Mesothelial cell of epicardium (in vitro differentiated cells): ENCODE measurements around the gene ASIC4. TPM values are rescaled to one million over a fixed set of nuclear protein-coding genes. Genes with fewer than 3 reads are reported as not detected.

ENCODE experiments used
- DNase-seq, 2 experiments: peaks; one replicate each; pipeline ENCODE4 v3.0.0; 2021; ENCODE audit warnings: low spot score in 2 of 2; ENCODE audit not compliant: unreplicated experiment in 2 of 2
- H3K27ac Mint-ChIP-seq: 2 replicates; pipeline ENCODE4 v1.8.0; 2021; ENCODE audit warnings: mixed read lengths
- H3K27me3 Mint-ChIP-seq: 2 replicates; pipeline ENCODE4 v1.8.0; 2021; ENCODE audit warnings: low read depth, mixed read lengths
- H3K36me3 Mint-ChIP-seq: 2 replicates; pipeline ENCODE4 v1.8.0; 2021; ENCODE audit warnings: mixed read lengths
- H3K4me1 Mint-ChIP-seq: 2 replicates; pipeline ENCODE4 v1.8.0; 2021; ENCODE audit warnings: mixed read lengths
- H3K4me3 Mint-ChIP-seq: 2 replicates; pipeline ENCODE4 v1.8.0; 2021; ENCODE audit warnings: mild to moderate bottlenecking, moderate library complexity, mixed read lengths
- H3K9me3 Mint-ChIP-seq: 2 replicates; pipeline ENCODE4 v1.8.0; 2021; ENCODE audit warnings: mixed read lengths
- CTCF ChIP-seq: fragments of 200-600 bp; sonication (generic); IDR thresholded peaks from one replicate; pipeline ENCODE4 v1.5.0; 2021; ENCODE audit warnings: antibody characterized with exemption; ENCODE audit not compliant: unreplicated experiment
- total RNA-seq: library from RNA; stranded (reverse); gene quantifications from 3 replicates; pipeline ENCODE4 v1.2.1, GENCODE V29; 2021

The ASIC4 gene
- total RNA-seq, 1 donor from 2014 or later: 0.98 TPM

GRCh38 chr2:219492575-219492974 lies 21.7 kb upstream of the ASIC4 start:
- no peak for DNase-seq
- peaks cover 66% of the 10 kb centered on the region for H3K27me3 Mint-ChIP-seq
- no peaks in the 10 kb centered on the region for H3K9me3 Mint-ChIP-seq
- H3K4me1 Mint-ChIP-seq: peaks cover 14% of the 10 kb centered on the region
- no peak for TF ChIP-seq CTCF
- H3K27ac Mint-ChIP-seq: no peak overlapping the region
- H3K36me3 Mint-ChIP-seq: no peaks in the 10 kb centered on the region
- no peak overlapping the region for H3K4me3 Mint-ChIP-seq

DNA sequence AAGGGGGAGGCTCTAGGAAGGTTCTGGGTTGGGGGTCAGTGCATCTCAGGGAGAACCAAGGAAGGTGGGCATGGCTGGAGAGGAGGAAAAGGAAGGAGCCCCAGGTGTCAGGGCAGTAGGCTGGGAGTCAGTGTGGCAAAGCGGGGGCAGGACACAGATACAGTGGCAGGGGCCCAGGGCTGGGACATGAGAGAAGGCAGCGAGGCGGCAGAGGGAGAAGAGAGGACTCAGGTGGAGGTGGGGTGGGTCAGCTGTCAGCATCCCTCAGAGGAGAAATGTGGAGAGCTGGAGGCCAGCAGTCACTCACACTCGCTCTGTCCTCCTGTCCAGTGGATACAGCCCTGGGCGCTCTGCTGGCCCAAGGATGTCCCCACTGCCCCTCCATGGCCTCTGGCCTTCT lies 21.2 kb upstream of the ASIC4 start:
- Mint-ChIP-seq H3K4me3 (no peak overlapping the region), H3K4me1 (peaks cover 16% of the 10 kb centered on the region), H3K9me3 (no peaks in the 10 kb centered on the region), H3K36me3 (no peaks in the 10 kb centered on the region), H3K27ac (no peak overlapping the region), H3K27me3 (peaks cover 67% of the 10 kb centered on the region)
- DNase-seq: no peak
- TF ChIP-seq CTCF: no peak

DNA sequence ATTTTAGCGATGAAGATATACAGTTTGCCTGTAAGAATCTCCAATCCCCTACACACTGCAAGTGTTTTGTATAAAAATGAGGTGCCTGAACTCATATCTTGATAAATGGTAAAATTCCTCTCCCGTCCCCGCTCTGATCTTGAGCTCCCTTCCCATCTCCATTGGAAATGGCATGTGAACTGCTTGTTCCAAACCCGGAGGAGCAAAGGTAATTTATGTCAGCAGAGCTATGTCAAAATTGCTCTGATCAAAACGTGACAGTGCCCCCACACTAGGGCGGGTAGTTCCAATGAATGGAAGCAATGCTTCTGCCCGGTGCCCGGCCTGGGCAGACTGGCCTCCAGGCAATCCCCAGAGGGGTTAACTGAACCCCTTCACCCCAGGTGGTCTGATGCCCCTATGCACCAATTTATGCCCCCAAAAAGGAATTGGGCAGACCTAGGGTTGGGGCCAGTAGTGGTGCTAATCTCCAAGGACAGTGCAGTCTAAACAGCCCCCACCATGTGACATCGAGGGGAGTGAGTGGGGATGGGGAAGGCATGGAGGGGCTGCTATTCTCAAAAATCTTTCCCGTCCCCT lies 19.2 kb upstream of the ASIC4 start:
- no peaks in the 10 kb centered on the region for H3K36me3 Mint-ChIP-seq
- no peaks in the 10 kb centered on the region for H3K9me3 Mint-ChIP-seq
- peaks cover 73% of the 10 kb centered on the region for H3K27me3 Mint-ChIP-seq
- H3K27ac Mint-ChIP-seq: no peak overlapping the region
- no peak for DNase-seq
- H3K4me1 Mint-ChIP-seq: peaks cover 34% of the 10 kb centered on the region
- no peak for TF ChIP-seq CTCF
- no peak overlapping the region for H3K4me3 Mint-ChIP-seq

DNA sequence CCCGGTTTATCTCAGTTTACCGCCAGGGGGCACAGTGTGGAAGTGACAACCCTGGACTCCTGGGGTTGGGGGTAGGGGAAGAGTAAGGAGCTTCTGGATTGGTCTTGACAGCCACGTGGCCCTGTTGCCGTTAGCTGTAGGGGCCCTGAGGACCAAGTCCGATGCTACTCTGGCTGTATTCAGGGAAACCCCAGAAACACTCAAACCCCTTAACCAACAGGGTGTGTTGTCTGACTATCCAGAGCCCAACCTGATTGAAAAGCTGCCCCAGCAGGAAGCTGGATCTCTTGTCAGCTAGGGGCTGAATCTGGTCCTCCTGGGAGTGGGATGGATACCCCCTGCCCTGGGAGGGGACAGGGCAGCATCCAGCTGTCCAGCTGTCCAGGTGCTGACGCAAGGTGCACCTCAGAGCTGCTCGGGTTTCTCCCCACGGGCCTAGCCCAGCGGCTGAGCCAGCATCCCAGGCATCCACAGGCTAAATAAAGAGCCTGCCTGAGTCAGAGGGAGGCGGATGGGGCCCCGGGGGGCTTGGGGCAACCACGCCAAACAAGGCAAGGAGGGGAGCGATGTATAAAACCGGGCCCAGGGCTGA lies 18.7 kb upstream of the ASIC4 start:
- peak; percentile 76 for TF ChIP-seq CTCF
- no peak overlapping the region for H3K4me3 Mint-ChIP-seq
- no peaks in the 10 kb centered on the region for H3K36me3 Mint-ChIP-seq
- H3K27me3 Mint-ChIP-seq: peaks cover 73% of the 10 kb centered on the region
- no peaks in the 10 kb centered on the region for H3K9me3 Mint-ChIP-seq
- DNase-seq: peak; percentile 46 to 70
- no peak overlapping the region for H3K27ac Mint-ChIP-seq
- H3K4me1 Mint-ChIP-seq: peaks cover 40% of the 10 kb centered on the region

- Mint-ChIP-seq H3K36me3 (no peaks in the 10 kb centered on the region), H3K9me3 (no peaks in the 10 kb centered on the region), H3K27ac (no peak overlapping the region), H3K4me1 (peaks cover 42% of the 10 kb centered on the region), H3K4me3 (peak overlapping the region; percentile 51), H3K27me3 (peaks cover 73% of the 10 kb centered on the region)
- TF ChIP-seq CTCF: no peak
- no peak for DNase-seq
These were observed 17.9 kb upstream of the ASIC4 start for GRCh38 chr2:219496247-219496824.
